ENCODE data around the gene CACNB4. TPM values are rescaled to one million over a fixed set of nuclear protein-coding genes. Genes with fewer than 3 reads are reported as not detected.
"Not testable (repeated sequence)": the region's sequence is repeated elsewhere in the genome, so short reads cannot be mapped to it uniquely, and the experiment has no call there.

The CACNB4 gene
- total RNA-seq, 1 experiment from 2014 or later, result not detected

DNA sequence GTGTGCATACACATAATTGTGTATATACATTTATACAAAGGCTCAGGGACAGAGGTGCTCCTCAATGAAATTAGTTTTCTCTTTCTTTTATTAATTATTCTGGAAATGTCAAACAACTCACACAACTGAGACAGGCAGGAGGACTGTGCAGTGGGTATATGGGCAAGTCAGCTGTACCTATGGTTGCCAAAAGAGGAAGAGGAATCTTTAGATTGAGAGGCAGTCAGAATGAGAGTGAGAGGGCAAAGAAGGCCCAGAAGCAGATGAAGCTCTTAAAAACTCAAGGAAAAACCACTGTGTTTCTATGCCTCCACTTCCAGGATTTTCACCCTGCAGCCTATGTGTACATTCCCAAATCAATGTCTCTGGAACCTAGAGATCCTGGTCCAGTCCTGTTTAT, 79.1 kb downstream of the CACNB4 start:
- H3K36me3 ChIP-seq, result no peaks in the 10 kb centered on the region
- H3K9me3 ChIP-seq, result no peaks in the 10 kb centered on the region
- H3K4me3 ChIP-seq, result no peak overlapping the region
- DNase-seq, result no peak
- H3K27me3 ChIP-seq, result peaks cover 22% of the 10 kb centered on the region

DNA sequence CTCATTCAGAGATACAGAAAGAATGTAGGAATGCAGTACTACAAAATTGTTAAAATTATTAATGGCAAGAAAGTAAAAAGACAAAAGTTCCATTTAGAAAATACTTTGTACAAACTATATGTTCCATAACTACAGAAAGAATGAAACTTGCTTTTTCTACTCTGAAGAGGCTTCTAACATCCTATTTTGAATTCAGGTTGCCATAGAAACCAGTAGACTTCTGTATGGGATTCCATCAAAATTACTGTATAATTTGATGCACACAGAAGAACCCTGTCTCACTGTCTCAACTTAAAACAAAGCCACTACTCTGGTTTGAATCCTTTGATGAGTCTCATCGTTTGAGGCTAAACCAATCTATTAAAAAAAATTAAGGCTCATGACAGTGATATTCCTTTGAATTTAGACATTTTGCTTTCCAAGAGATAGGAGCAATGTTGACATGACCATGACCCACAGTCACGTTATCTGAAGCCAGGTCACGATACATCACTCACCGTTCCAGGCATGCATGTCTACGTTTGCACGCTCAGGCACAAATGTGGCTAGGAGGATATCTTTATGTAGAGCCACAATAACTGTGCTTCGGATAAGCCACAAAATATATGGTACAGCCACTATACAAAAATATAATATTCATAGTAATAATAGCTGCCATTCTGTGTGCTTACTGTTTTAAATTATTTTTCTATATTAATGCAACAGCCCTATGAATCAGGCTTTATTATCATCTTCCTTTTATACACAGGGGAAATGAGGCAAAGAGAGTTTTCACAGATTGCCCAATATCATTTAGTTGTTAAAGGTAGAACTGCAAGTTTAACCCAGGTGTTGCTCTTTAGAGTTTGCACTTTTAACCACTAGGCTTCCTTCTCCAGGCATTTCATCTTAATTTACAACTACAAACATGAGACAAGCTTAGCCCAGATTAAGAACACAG, 82.4 kb downstream of the CACNB4 start:
- no peaks in the 10 kb centered on the region for H3K9me3 ChIP-seq
- H3K36me3 ChIP-seq, result no peaks in the 10 kb centered on the region
- no peak overlapping the region for H3K4me3 ChIP-seq
- peaks cover 15% of the 10 kb centered on the region; the same call in 1 of the 2 replicates for H3K27me3 ChIP-seq
- no peak for DNase-seq

- H3K4me3 ChIP-seq, result no peak overlapping the region
- DNase-seq, result no peak
- no peaks in the 10 kb centered on the region for H3K36me3 ChIP-seq
These were observed 83.3 kb downstream of the CACNB4 start for GRCh38 chr2:152015552-152015951.

GRCh38 chr2:152012697-152013096, 86.1 kb downstream of the CACNB4 start:
- no peak for DNase-seq
- Histone ChIP-seq H3K4me3 (no peak overlapping the region), H3K27me3 (peaks cover 11% of the 10 kb centered on the region; the same call in 1 of the 2 replicates), H3K36me3 (no peaks in the 10 kb centered on the region), H3K9me3 (no peaks in the 10 kb centered on the region)

More at GRCh38 chr2:152015552-152015951, 83.3 kb downstream of the CACNB4 start:
- no peaks in the 10 kb centered on the region for H3K9me3 ChIP-seq
- peaks cover 14% of the 10 kb centered on the region; the same call in 1 of the 2 replicates for H3K27me3 ChIP-seq

GRCh38 chr2:152011724-152012123, 87.1 kb downstream of the CACNB4 start:
- no peak for DNase-seq
- no peak overlapping the region for H3K4me3 ChIP-seq
- H3K27me3 ChIP-seq, result peaks cover 10% of the 10 kb centered on the region; the same call in 1 of the 2 replicates
- H3K9me3 ChIP-seq, result no peaks in the 10 kb centered on the region
- no peaks in the 10 kb centered on the region for H3K36me3 ChIP-seq

DNA sequence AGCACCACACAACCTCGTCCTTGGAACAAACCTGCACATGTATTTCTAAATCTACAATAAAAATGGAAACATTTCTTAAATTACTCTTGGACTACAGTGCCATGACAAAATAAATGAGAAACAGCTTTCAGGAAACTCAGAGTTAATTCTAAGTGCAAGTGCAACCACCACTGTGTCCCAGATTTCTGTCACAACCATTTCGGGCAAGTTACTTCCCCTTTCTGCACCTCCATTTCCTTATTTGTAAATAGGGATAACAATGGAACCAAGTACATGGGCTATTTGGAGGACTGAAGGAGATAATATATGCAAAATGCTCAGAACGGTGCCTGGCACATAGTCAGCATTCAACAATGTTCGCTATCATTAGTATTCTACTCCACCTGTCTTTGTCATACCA, 93.2 kb downstream of the CACNB4 start:
- Histone ChIP-seq H3K4me3 (no peak overlapping the region), H3K27me3 (no peaks in the 10 kb centered on the region), H3K9me3 (peaks cover 9% of the 10 kb centered on the region), H3K36me3 (no peaks in the 10 kb centered on the region)
- DNase-seq, result no peak

GRCh38 chr2:152003283-152003682, 95.6 kb downstream of the CACNB4 start:
- not testable (repeated sequence) for DNase-seq

GRCh38 chr2:151999053-151999452, 99.8 kb downstream of the CACNB4 start:
- Histone ChIP-seq H3K36me3 (no peaks in the 10 kb centered on the region), H3K27me3 (no peaks in the 10 kb centered on the region), H3K9me3 (no peaks in the 10 kb centered on the region), H3K4me3 (no peak overlapping the region)
- peak; percentile 43 for DNase-seq

More at GRCh38 chr2:152003283-152003682, 95.6 kb downstream of the CACNB4 start:
- H3K9me3 ChIP-seq, H3K4me3 ChIP-seq, H3K36me3 ChIP-seq, H3K27me3 ChIP-seq: not testable (repeated sequence)

DNA sequence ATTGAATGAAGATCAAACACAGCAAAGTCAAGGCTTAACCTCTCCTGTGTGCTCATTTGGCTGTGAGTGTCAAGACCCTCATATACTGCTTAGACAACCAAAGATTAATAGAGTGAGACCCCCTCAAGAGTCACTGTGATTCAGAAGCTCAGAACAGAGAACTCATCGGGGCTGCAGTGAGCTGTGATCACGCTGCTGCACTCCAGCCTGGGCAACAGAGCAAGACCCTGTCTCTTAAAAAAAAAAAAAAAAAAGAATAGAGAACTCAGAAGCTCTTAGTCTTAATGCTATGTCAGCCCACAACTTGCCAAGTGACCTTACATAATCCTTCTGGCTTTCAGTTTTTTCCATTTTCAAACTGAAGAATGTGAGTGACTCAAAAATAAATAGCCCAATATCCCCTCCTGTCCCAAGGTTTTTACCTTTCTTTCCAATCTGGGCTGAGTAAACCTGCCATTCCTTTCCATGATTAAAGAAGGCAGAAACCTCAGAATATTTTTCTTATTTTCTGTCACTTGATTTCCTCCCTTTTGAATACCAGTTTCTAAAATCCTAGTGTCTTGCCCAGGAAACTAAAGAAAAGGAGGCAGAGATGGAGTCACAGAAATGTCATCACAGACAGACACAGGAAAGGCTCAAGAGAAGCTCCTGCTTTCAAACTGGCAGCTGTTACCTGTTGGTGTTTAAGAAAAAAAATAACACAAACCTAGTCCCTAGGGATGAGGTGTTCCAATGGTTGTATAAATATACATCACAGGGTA, 102.4 kb downstream of the CACNB4 start:
- Histone ChIP-seq H3K36me3 (no peaks in the 10 kb centered on the region), H3K27me3 (no peaks in the 10 kb centered on the region), H3K9me3 (no peaks in the 10 kb centered on the region), H3K4me3 (no peak overlapping the region)
- DNase-seq, result no peak

- Histone ChIP-seq H3K36me3 (no peaks in the 10 kb centered on the region), H3K27me3 (no peaks in the 10 kb centered on the region), H3K4me3 (no peak overlapping the region), H3K9me3 (no peaks in the 10 kb centered on the region)
- no peak for DNase-seq
These were observed 103.7 kb downstream of the CACNB4 start for GRCh38 chr2:151995161-151995557.

DNA sequence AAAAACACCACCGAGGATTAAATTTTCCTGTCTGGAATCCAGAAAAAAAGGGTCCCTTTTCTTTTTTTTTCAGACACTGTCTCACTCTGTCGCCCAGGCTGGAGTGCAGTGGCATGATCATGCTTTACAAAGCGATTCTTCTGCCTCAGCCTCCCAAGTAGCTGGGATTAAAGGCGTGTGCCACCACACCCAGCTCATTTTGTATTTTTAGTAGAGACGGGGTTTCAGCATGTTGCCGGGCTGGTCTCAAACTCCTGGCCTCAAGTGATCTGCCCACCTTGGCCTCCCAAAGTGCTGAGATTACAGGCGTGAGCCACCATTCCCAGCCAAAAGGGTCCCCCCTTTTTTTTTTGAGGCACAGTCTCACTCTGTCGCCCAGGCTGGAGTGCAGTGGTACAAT, 104.7 kb downstream of the CACNB4 start:
- not testable (repeated sequence) for DNase-seq, H3K27me3 ChIP-seq, H3K36me3 ChIP-seq, H3K9me3 ChIP-seq, H3K4me3 ChIP-seq

GRCh38 chr2:151991010-151991409, 107.8 kb downstream of the CACNB4 start:
- Histone ChIP-seq H3K36me3 (no peaks in the 10 kb centered on the region), H3K4me3 (no peak overlapping the region), H3K27me3 (no peaks in the 10 kb centered on the region), H3K9me3 (no peaks in the 10 kb centered on the region)
- no peak for DNase-seq

- no peaks in the 10 kb centered on the region for H3K27me3 ChIP-seq
- no peaks in the 10 kb centered on the region for H3K9me3 ChIP-seq
- H3K36me3 ChIP-seq, result no peaks in the 10 kb centered on the region
- no peak overlapping the region for H3K4me3 ChIP-seq
- no peak for DNase-seq
These were observed 109.5 kb downstream of the CACNB4 start for GRCh38 chr2:151989378-151989777.

DNA sequence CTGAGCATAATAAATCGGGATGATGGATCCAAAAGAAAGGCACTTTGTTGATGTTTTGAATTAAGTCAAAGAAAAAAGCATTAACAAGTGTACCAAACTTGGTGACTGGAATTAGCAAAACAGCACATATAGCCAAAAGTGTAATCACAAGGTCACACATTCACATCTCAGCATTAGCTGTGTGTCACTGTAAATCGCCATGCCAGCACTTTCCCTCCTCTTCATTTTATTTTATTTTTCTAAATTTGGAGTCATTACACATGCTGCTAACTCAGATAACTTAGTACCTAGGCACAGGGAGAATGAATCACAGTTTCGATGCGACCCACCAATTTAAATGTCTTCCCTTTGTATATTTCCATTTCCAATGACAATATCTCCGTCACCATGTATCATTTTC, 111.4 kb downstream of the CACNB4 start:
- no peaks in the 10 kb centered on the region for H3K36me3 ChIP-seq
- no peak overlapping the region for H3K4me3 ChIP-seq
- DNase-seq, result no peak
- H3K9me3 ChIP-seq, result no peaks in the 10 kb centered on the region
- H3K27me3 ChIP-seq, result no peaks in the 10 kb centered on the region

DNA sequence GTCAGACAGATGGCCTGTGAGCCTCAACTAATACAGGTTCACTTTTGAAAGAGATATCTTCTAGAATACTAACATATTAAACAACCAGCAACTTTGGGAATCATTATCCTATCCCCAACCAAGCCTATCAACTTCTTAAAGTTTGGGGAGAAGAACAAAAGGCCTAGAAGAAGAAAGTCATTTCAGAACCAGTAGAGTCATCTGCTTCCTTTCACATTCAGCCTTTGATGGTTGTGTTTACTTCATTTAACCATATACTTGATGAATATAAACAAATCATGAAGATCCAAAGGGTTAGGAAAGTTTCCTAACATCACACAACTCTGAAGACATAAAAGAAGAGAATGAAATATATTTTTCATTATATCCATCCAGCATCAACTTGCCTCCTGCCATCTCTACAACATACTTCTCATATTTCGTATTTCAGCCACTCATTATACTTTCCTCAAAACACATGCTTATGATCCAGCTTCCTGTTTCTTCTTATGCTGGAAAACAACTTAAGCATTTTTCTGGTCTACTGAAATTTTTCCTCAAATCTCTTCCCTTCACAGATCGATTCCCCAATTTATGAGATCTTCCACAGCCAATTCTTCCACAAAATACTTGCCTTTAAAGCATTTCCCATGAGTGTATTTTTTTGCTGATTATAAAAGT, 114.3 kb downstream of the CACNB4 start:
- no peak overlapping the region for H3K4me3 ChIP-seq
- no peaks in the 10 kb centered on the region for H3K36me3 ChIP-seq
- H3K27me3 ChIP-seq, result no peaks in the 10 kb centered on the region
- no peaks in the 10 kb centered on the region for H3K9me3 ChIP-seq
- DNase-seq, result no peak

- H3K27me3 ChIP-seq, result no peaks in the 10 kb centered on the region
- no peaks in the 10 kb centered on the region for H3K36me3 ChIP-seq
- DNase-seq, result no peak
- no peaks in the 10 kb centered on the region for H3K9me3 ChIP-seq
- no peak overlapping the region for H3K4me3 ChIP-seq
These were observed 115.6 kb downstream of the CACNB4 start for GRCh38 chr2:151983221-151983620.

DNA sequence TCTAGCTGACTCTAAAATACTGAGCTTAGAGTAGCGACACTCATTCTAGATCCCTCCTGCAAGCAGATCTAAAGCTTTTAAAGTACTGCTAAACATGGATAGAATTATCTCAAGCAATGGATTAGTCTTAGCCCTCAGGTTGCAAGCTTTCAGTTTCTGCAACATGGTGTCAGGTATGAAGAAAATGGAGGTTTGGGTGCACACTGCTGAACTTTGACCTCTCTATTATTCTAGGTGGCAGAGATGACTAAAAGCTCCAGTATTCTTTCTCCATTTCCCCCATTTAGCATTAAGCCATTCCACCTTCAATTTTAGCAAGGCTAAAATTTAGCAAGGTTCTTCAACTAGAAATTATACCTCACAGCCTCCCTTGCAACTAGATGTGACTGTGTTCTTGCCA, 117.0 kb downstream of the CACNB4 start:
- H3K4me3 ChIP-seq, result no peak overlapping the region
- H3K9me3 ChIP-seq, result no peaks in the 10 kb centered on the region
- no peaks in the 10 kb centered on the region for H3K27me3 ChIP-seq
- no peak for DNase-seq
- no peaks in the 10 kb centered on the region for H3K36me3 ChIP-seq

Data from MG63 (cell line).